ENCODE data around the gene OAF.

DNA sequence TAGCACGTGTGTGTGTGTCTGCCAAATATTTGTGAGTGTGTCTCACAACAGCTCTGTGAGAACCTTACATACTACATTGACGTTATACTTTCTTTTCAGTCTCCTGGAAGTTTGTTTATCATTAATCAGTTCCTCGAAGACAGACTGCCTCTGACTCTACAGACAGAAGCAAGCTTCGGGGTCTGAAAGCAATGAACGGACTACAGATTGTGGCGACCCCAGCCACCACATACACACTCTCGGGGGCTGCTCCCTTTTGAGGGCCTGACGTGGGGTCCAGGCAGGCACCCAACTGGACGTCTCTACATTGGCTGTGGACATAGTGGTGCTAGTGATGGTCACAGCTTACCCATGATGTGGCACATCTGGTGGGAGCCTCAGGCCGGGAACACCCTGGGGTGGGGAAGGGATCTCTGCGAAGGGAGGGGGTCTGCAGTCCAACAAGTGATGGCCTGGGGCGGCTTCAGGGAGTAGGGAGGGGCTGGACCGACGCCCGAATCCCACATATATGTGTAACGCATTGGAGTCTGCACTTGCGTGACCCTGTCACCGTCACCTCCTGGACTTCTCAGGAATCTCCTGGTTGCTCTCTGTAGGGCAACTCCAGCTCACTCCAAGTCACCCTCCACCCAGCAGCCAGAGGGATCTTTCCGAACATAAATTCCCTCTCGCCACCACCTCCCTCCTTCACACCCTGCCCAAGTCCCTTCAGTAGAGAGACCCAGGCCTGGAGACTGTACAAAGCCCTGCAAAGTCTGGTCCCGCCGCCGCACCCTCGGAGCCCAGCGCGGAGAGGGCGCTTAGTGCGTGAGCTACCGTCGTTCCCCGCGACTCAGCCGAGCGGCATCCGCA is 42.5 kb upstream of the OAF start:
- TF ChIP-seq, protein P1, sequence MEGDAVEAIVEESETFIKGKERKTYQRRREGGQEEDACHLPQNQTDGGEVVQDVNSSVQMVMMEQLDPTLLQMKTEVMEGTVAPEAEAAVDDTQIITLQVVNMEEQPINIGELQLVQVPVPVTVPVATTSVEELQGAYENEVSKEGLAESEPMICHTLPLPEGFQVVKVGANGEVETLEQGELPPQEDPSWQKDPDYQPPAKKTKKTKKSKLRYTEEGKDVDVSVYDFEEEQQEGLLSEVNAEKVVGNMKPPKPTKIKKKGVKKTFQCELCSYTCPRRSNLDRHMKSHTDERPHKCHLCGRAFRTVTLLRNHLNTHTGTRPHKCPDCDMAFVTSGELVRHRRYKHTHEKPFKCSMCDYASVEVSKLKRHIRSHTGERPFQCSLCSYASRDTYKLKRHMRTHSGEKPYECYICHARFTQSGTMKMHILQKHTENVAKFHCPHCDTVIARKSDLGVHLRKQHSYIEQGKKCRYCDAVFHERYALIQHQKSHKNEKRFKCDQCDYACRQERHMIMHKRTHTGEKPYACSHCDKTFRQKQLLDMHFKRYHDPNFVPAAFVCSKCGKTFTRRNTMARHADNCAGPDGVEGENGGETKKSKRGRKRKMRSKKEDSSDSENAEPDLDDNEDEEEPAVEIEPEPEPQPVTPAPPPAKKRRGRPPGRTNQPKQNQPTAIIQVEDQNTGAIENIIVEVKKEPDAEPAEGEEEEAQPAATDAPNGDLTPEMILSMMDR (IDR thresholded peaks at IDR 0.05): no peak
- no peak for TF ChIP-seq POLR2A (IDR thresholded peaks at IDR 0.05)
- no peak for TF ChIP-seq POLR2AphosphoS5 (IDR thresholded peaks at IDR 0.05; ENCODE audit: insufficient read depth in 1 of 2, low read depth in 1 of 2)
